ENCODE measurements around the gene DNM1L.

- TF ChIP-seq CTCF (IDR thresholded peaks at IDR 0.05; ENCODE audit: borderline replicate concordance, extremely low read depth, low read length, poor library complexity, severe bottlenecking) (no peak), EZH2 (IDR thresholded peaks at IDR 0.05; ENCODE audit: borderline replicate concordance, low read depth, low read length, severe bottlenecking) (no peak)
These were observed 11.8 kb downstream of the DNM1L start for GRCh38 chr12:32690927-32691326.

All from DND-41 (cell line).